ENCODE results near the gene GJD3.

The GJD3 gene

DNA sequence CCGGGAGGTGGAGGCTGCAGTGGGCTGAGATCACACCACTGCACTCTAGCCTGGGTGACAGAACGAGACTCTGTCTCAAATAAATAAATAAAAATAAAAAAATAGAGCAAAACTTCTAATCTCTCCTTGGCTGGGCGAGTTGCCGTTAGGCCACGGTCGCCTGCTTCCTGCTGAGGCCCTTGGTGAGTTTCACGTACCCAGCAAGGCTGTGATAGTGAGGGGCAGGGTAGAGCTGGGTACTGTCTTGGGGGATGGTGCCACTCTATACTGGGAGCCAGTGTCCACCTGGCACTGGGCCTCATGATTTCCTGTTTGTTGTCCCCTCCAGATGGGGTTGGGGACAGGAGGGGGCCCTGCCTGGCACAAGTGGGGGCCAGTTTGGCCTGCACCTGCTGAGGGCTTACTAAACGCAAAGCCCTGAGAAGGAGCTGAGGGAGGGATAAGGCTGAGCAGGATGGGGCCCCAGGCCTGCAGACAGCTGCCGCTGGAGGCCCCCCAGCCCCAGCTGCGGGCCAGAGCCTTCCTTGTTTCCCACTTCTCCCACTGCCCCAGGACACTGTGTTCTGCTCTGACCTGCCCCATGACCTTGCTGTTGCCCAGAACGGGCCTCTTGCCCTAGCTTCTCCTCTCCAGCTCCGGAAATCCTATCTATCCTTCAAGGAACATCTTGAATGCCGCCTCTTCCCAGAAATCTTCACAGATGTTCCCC is 25.4 kb downstream of the GJD3 start:
- DNase-seq, result no peak

GRCh38 chr17:40338058-40338457 is 26.5 kb downstream of the GJD3 start:
- DNase-seq, result no peak

- DNase-seq, result no peak
These were observed 27.2 kb downstream of the GJD3 start for GRCh38 chr17:40337351-40337750.

GRCh38 chr17:40335620-40336019 is 28.9 kb downstream of the GJD3 start:
- no peak for DNase-seq

GRCh38 chr17:40333781-40334448 is 30.6 kb downstream of the GJD3 start:
- no peak for DNase-seq

DNA sequence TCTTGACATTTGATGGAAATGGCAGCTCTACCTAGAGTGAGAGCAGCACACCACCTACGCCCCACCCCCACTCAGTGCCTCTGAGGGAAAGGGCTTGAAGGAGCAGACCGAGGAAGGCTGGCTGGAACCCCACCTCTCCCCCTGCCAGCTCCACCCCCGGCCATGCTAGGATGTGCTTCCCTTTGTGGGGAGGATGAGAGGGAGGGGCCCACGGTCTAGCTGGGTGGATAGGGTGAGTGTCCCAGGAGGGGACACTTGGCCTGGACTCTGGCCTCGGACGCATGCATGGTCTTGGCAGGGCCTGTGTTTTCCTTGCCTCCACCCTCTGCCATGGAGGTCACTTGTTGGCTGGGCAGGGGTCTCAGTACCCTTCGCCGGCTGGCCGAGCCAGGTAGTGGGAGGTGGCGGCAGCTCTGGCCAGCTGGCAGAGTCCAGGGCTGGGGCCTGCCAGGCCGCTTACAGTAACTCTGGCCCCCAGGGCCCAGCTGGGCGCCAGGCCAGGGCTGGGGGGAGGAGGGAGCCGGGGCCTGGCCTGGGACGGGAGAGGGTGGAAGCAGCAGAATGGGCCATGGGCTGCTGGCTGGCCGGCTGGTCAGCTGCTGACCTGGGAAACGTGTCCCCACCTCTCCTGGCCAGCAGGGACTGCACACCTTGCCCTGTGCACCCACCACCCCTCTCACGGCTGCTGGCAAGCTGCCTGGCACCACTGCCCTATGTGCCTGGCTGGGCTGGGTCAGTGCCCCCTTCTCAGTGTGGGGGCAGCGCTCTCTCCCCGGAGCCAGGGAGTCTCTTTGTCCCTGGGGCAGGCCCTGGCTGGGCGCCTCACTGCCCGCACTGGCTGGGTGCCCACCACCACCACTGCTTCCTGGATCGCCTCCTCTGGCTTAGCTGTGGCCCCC is 32.5 kb downstream of the GJD3 start:
- peak in 1 of 2 experiments; percentile 81 for DNase-seq

- no peak for DNase-seq
These were observed 33.6 kb downstream of the GJD3 start for GRCh38 chr17:40330850-40331470.

DNA sequence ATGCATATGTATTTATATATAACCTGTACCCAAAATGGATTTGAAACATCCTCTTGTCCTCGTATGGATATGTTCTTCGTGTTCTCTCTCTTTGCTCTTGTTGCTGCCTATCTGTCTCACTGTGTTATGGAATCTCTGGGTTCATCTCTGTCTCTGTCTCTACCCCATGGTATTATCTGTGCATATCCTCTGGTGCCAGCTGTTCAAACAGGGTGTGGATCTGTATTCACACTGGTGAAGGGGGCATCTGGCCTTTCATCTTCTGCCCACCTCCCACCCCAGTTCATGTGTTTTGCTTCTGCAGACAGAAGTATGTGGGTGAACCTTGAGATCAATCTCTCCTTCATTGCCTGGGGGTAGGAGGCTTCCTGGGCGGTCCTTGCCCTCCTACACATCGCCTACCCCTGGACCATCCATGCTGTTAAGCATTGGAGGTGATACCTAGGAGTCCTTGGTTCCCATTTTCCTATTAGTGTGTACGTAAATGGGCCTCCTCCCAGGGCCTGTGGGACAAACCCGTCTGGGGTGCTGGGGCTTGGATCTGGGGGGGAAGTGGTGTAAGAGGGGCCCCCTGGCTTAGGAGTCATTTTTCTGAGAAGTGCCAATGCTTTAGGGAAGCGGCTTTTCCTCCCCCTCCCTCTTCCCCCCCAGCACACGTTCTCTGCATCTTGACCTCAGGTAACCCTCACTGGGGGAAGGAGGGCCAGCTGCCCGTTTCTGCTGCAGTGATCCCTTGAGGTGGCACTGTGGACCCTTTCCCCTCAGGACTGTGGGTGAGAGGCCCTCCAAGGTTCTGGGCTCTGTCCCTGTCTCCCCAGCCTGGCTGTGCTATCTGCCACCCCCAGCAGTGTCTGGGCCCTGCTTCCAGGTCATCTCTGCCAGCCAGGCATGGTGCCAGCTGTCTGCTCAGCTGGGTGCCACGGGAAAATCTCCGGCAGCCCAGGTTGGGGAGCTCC is 34.4 kb downstream of the GJD3 start:
- peak in 1 of 2 experiments; percentile 68 for DNase-seq

GRCh38 chr17:40328386-40328766 is 36.2 kb downstream of the GJD3 start:
- no peak for DNase-seq

DNA sequence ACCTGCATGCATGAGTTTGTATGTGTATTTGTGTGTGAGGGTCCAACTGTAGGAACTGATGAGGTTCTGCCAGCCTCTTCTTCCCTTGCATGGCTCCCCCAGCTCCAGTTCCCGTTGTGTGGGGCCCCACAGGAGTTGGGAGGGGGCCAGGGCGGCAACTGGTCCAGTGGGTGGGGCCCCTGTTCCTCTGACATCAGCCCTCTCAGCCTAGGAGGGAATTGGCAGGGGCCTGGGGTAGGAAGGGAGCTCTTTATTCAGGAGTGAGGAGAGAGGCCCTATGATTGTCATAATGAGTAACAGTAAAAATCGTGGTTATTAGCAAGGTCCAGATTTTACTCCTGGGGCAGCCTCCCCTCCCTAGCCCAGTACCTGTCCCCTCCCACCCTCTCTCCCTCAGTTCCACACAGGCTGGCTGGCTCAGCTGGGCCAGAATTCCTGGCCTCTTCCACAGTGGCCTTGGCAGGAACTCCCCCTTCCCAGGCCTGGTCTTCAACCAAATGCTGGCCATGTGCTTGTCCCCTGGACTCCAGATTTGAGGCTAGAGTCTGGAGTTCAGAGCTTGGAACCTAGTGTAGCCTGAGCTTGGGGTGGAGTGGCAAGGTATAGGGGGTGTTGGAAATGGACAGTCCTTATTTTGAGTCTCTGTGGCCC is 36.7 kb downstream of the GJD3 start:
- peak in 1 of 2 experiments; percentile 21 for DNase-seq

GRCh38 chr17:40327244-40327729 is 37.2 kb downstream of the GJD3 start:
- DNase-seq, result no peak

GRCh38 chr17:40326832-40327199 is 37.7 kb downstream of the GJD3 start:
- no peak for DNase-seq

- DNase-seq, result no peak
These were observed 38.3 kb downstream of the GJD3 start for GRCh38 chr17:40326014-40326831.

GRCh38 chr17:40325156-40326013 is 39.2 kb downstream of the GJD3 start:
- no peak for DNase-seq

- DNase-seq, result peak in 1 of 2 experiments; percentile 24
These were observed 40.9 kb downstream of the GJD3 start for GRCh38 chr17:40323391-40324381.

- peak in 1 of 2 experiments; percentile 10 for DNase-seq
These were observed 41.9 kb downstream of the GJD3 start for GRCh38 chr17:40322358-40323315.

- DNase-seq, result peak in 1 of 2 experiments; percentile 45
These were observed 42.6 kb downstream of the GJD3 start for GRCh38 chr17:40321961-40322357.
